ENCODE data around the gene SARM1. TPM values are rescaled to one million over a fixed set of nuclear protein-coding genes. Genes with fewer than 3 reads are reported as not detected.

Gene SARM1
- total and polyA plus RNA-seq, 9 of the 15 experiments (the other 6 are each of a cell fraction or from before 2014, with no cell fraction given): 0.04 to 0.55 (median 0.11) TPM; not detected in 2

DNA sequence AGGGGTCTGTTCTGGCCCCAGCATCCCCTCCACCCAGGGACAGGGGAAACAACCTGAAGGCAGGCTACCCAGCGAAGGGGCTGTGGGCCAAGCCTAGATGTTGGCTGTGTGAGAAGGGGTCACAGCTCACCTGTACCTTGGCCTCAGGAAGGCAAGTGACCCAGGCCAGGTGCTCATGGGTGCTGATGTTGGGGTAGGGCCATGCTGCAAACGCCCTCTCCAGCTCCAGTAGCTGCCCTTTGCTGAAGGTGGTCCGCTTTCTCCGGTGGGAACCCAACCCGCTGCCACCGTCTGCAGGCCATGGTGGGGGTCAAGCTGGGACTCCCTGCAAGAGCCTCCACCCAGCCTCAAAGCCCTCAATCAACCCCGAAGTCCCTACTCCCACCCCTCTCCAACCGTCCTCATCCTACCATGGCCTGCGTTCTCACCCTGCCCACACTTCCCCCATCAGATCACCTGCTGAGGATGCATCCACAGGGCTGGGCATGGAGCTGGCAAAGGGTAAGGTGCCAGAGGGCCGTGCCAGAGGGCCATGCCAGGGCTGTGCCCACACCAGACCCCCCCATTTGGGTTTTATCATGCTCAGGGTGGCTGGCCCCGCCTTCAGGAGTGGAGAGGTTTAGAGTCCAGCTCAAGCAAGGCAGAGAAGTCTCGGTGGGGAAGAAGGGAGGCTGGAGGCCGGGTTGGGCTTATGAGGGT, 6.7 kb upstream of the SARM1 start, which contains the start of gene SEBOX (continued):
- TF ChIP-seq ETV6 (IDR thresholded peaks at IDR 0.05; ENCODE audit: borderline replicate concordance in 1 of 2, low read depth in 2 of 2, low read length in 1 of 2): no peak
- TF ChIP-seq ETV6 (CRISPR knock-in tag; IDR thresholded peaks at IDR 0.05; ENCODE audit: borderline replicate concordance): no peak
- TF ChIP-seq CEBPG (CRISPR knock-in tag; IDR thresholded peaks at IDR 0.05): no peak
- no peak for TF ChIP-seq CEBPG (tag; conservative IDR thresholded peaks at IDR 0.05 in 1 of 2, IDR thresholded peaks at IDR 0.05 in 1 of 2)
- TF ChIP-seq ZBTB2 (IDR thresholded peaks at IDR 0.05): no peak
- TF ChIP-seq PREB (CRISPR knock-in tag; IDR thresholded peaks at IDR 0.05): no peak
- no peak for TF ChIP-seq STAT5A (IDR thresholded peaks at IDR 0.05; ENCODE audit: borderline replicate concordance, low read length)
- no peak for TF ChIP-seq POLR2B (IDR thresholded peaks at IDR 0.05; ENCODE audit: low read depth, partially characterized antibody)
- TF ChIP-seq ZNF449 (CRISPR knock-in tag; IDR thresholded peaks at IDR 0.05): no peak
- TF ChIP-seq DDX20 (tag; IDR thresholded peaks at IDR 0.05; ENCODE audit: low read depth): no peak
- no peak for TF ChIP-seq SNIP1 (IDR thresholded peaks at IDR 0.05; ENCODE audit: low read depth)
- peak; percentile 52 for TF ChIP-seq POLR2G (IDR thresholded peaks at IDR 0.05; ENCODE audit: low read depth, low read length)
- TF ChIP-seq LEF1 (IDR thresholded peaks at IDR 0.05): no peak
- no peak for TF ChIP-seq SREBF2 (CRISPR knock-in tag; IDR thresholded peaks at IDR 0.05)

All from K562 (cell line).